Body of pancreas (tissue), 4 donors: ENCODE results near the gene ALDH9A1. TPM values are rescaled to one million over a fixed set of nuclear protein-coding genes. Genes with fewer than 3 reads are reported as not detected.

Experiments
- ATAC-seq: fragments of 150-250 bp; one replicate; pipeline ENCODE4 v1.9.1; 2016
- DNase-seq, 4 donors: peaks; one replicate each; pipeline ENCODE4 v3.0.0-alpha.2; 2019
- H3K27ac ChIP-seq, 4 donors: fragments of 200-600 bp; sonication (generic); 1 replicate in 3 of 4; 2 replicates in 1 of 4; pipeline versions ENCODE4 v1.5.1 to v1.6.1; 2016 to 2019; ENCODE audit warnings: mild to moderate bottlenecking in 1 of 4, mixed read lengths in 1 of 4, moderate library complexity in 1 of 4
- H3K27me3 ChIP-seq, 2 donors: fragments of 200-600 bp; sonication (generic); one replicate each; pipeline ENCODE4 v1.6.0; 2016; ENCODE audit warnings: mild to moderate bottlenecking in 1 of 2
- H3K36me3 ChIP-seq, 2 donors: fragments of 200-600 bp; sonication (generic); replicated peaks in 1 of 2; 2 replicates each; pipeline ENCODE4 v1.5.1; 2016; ENCODE audit warnings: low read depth in 2 of 2; ENCODE audit not compliant: insufficient read depth in 1 of 2
- H3K4me1 ChIP-seq: fragments of 200-600 bp; sonication (generic); one replicate; pipeline ENCODE4 v1.6.0; 2016
- H3K4me3 ChIP-seq, 2 donors: fragments of 200-600 bp; sonication (generic); 1 replicate in 1 of 2; 2 replicates in 1 of 2; pipeline ENCODE4 v1.5.1; 2016 to 2019
- H3K9me3 ChIP-seq, 3 donors: fragments of 200-600 bp; sonication (generic); 1 replicate in 2 of 3; 2 replicates in 1 of 3; pipeline ENCODE4 v1.5.1; 2016
- CTCF ChIP-seq, 7 experiments: fragments of 450-650 bp in 4 of 7; fragments of 200-600 bp in 3 of 7; sonication (generic) in 3 of 7; IDR thresholded peaks; one replicate each; pipeline ENCODE4 v1.5.1; 2016 to 2019; ENCODE audit warnings: antibody characterized with exemption in 7 of 7
- POLR2A ChIP-seq, 3 donors: fragments of 450-650 bp; IDR thresholded peaks; one replicate each; pipeline ENCODE4 v1.6.1; 2016; ENCODE audit warnings: antibody characterized with exemption in 3 of 3, mild to moderate bottlenecking in 2 of 3
- WGBS, 2 donors: methylation state at CpG; one replicate each; pipeline ENCODE4 v1.1.5; 2017; 5-methylcytosine and 5-hydroxymethylcytosine counted together
- intact Hi-C: fragments of 100-400 bp; cut with DNase I; formaldehyde crosslinking; loops from one replicate; pipeline ENCODE4 v1.15.1; 2023
- total RNA-seq, 2 donors: library from RNA; depleted of rRNA; stranded (reverse); fragments of >200 nt; gene quantifications; one replicate each; pipeline ENCODE4 v1.1.0, GENCODE V29; 2016

Gene ALDH9A1
- total RNA-seq, 2 donors from 2014 or later: 20.8 to 30.1 TPM

DNA sequence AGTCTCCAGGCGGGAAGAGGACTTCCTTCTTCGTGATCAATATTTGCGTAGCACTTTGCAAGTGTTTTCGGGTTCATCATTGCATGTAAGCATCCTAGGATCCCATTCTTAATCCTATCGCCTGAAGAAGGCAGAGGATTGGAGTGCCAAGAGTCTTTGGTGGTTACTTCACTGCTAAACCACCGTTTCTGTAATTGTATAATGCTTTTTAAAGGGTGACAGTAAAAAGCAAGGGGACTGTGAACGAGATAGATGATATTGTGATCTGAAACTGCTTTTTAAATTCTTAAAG lies 345 bp upstream of the ALDH9A1 start:
- peaks cover 21% of the 10 kb centered on the region for H3K4me1 ChIP-seq
- no peak for ATAC-seq
- 0% methylated on average over 7 of the region's 7 CpGs for WGBS, 2 donors
- no peak for DNase-seq
- H3K36me3 ChIP-seq: no peaks in the 10 kb centered on the region
- intact Hi-C loops: no loop called here
- peak overlapping the region in 1 of 2 donors; percentile 67 for H3K4me3 ChIP-seq
- H3K27ac ChIP-seq: peak overlapping the region; percentile 65 to 89 (median 84)
- H3K27me3 ChIP-seq: no peaks in the 10 kb centered on the region
- TF ChIP-seq POLR2A (IDR thresholded peaks at IDR 0.05) (no peak), CTCF (IDR thresholded peaks at IDR 0.05) (no peak)
- no peaks in the 10 kb centered on the region for H3K9me3 ChIP-seq

DNA sequence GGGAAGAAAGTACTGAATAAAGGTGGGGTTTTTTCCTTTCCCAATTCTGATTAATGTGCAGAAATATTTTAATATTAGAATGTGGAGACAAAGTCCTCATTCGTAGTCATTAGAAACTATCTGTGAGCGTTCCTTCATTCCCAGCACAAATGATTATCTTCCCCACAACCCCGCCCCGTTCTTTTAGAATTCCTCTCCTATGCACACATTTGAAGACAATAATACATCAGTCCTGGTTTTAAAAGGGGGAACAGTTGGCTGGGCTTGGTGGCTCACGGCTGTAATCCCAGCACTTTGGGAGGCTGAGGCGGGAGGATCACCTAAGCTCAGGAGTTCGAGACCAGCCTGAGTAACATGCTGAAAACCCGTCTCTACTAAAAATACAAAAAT lies 876 bp downstream of the ALDH9A1 start:
- H3K36me3 ChIP-seq: no peaks in the 10 kb centered on the region
- ATAC-seq (no peak), DNase-seq (no peak)
- TF ChIP-seq POLR2A (IDR thresholded peaks at IDR 0.05): no peak
- TF ChIP-seq CTCF (IDR thresholded peaks at IDR 0.05): no peak
- H3K27me3 ChIP-seq: no peaks in the 10 kb centered on the region
- peak overlapping the region in 3 of 4 donors; percentile 81 to 89 (median 88) for H3K27ac ChIP-seq
- H3K9me3 ChIP-seq: no peaks in the 10 kb centered on the region
- H3K4me1 ChIP-seq: peaks cover 21% of the 10 kb centered on the region
- intact Hi-C loops: no loop called here
- WGBS, 2 donors: 42 to 62% methylated on average over 8 of the region's 8 CpGs
- peak overlapping the region in 1 of 2 donors; percentile 67 for H3K4me3 ChIP-seq

- H3K27ac ChIP-seq: peak overlapping the region in 2 of 4 donors; percentile 12 to 54
- no peaks in the 10 kb centered on the region for H3K36me3 ChIP-seq
- intact Hi-C loops: no loop called here
- H3K4me3 ChIP-seq: no peak overlapping the region
- peaks cover 21% of the 10 kb centered on the region for H3K4me1 ChIP-seq
- no peaks in the 10 kb centered on the region for H3K27me3 ChIP-seq
- TF ChIP-seq POLR2A (IDR thresholded peaks at IDR 0.05) (no peak), CTCF (IDR thresholded peaks at IDR 0.05) (no peak)
- peak; percentile 38 for ATAC-seq
- H3K9me3 ChIP-seq: no peaks in the 10 kb centered on the region
- WGBS, 2 donors: 2 to 5% methylated on average over 2 of the region's 2 CpGs
- DNase-seq: peak in 2 of 4 donors; percentile 39 to 48
These were observed 1.7 kb downstream of the ALDH9A1 start for GRCh38 chr1:165696625-165697100.

GRCh38 chr1:165695031-165695430 lies 3.3 kb downstream of the ALDH9A1 start:
- intact Hi-C loops: no loop called here
- Histone ChIP-seq H3K36me3 (no peaks in the 10 kb centered on the region), H3K4me1 (peaks cover 21% of the 10 kb centered on the region), H3K9me3 (no peaks in the 10 kb centered on the region), H3K27ac (no peak overlapping the region), H3K27me3 (no peaks in the 10 kb centered on the region), H3K4me3 (no peak overlapping the region)
- TF ChIP-seq POLR2A (IDR thresholded peaks at IDR 0.05) (no peak), CTCF (IDR thresholded peaks at IDR 0.05) (no peak)
- no peak for ATAC-seq
- DNase-seq: no peak
- WGBS, 2 donors: 76 to 78% methylated on average over 7 of the region's 7 CpGs

- Histone ChIP-seq H3K4me1 (peaks cover 14% of the 10 kb centered on the region), H3K36me3 (no peaks in the 10 kb centered on the region), H3K4me3 (no peak overlapping the region), H3K9me3 (no peaks in the 10 kb centered on the region), H3K27me3 (no peaks in the 10 kb centered on the region), H3K27ac (no peak overlapping the region)
- TF ChIP-seq POLR2A (IDR thresholded peaks at IDR 0.05): no peak
- no peak for TF ChIP-seq CTCF (IDR thresholded peaks at IDR 0.05)
- 85 to 89% methylated on average over 5 of the region's 5 CpGs for WGBS, 2 donors
- ATAC-seq (no peak), DNase-seq (no peak)
- intact Hi-C loops: no loop called here
These were observed 10.3 kb downstream of the ALDH9A1 start for GRCh38 chr1:165688046-165688445.
